Stimulated activated CD8-positive, alpha-beta memory T cell treated with anti-CD3 and anti-CD28 coated beads, Interleukin-12 subunit alpha, Interleukin-12 subunit beta, amount 100 ng/mL, for 24 hours (primary cell): ENCODE results near the gene AKR1C4.
"Not testable (repeated sequence)": the region's sequence is repeated elsewhere in the genome, so short reads cannot be mapped to it uniquely, and the experiment has no call there.

Source experiments
- DNase-seq: peaks from one replicate; pipeline ENCODE4 v3.0.0-alpha.2; 2020; ENCODE audit errors: extremely low read depth

AKR1C4 gene

GRCh38 chr10:5196702-5197113, at the start of gene AKR1C4:
AKR1C4 (plus strand) TSS chr10:5196837; CDS start chr10:5196868, 31 bp downstream.
- no peak for DNase-seq

GRCh38 chr10:5146920-5147254, 49.8 kb upstream of the AKR1C4 start:
- DNase-seq: no peak

DNA sequence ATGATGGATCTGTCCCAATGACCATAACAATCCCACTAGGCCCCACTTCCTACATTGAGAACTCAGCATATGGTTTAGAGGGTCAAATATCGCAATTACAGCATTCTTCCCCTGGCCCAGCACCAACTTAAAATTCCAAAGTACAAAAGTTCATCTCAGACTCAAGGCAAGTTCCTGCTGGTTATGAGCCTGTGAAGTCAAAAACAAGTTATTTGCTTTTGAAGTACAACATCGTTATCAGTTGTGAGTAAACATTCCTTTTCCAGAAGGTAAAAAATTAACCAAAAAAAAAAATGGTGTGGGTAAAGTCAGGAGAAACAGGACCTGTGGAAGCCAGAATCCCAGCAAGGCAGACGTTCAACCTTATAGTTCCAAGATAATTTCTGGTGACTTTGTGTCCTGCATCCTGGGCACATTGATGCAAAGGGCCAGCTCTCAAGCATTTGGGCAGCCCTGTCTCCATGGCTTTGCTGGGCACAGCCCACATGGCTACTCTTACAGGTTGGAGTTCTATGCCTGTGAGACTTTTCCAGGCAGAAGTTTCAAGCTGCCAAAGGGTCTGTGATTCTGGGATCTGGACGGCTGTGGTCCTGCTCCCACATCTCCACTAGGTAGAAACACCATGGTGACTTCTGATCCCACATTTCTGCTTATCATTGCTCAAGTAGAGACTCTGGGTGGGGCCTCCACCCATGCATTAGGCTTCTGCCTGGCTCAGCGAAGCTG, 49.2 kb upstream of the AKR1C4 start:
- no peak for DNase-seq

DNA sequence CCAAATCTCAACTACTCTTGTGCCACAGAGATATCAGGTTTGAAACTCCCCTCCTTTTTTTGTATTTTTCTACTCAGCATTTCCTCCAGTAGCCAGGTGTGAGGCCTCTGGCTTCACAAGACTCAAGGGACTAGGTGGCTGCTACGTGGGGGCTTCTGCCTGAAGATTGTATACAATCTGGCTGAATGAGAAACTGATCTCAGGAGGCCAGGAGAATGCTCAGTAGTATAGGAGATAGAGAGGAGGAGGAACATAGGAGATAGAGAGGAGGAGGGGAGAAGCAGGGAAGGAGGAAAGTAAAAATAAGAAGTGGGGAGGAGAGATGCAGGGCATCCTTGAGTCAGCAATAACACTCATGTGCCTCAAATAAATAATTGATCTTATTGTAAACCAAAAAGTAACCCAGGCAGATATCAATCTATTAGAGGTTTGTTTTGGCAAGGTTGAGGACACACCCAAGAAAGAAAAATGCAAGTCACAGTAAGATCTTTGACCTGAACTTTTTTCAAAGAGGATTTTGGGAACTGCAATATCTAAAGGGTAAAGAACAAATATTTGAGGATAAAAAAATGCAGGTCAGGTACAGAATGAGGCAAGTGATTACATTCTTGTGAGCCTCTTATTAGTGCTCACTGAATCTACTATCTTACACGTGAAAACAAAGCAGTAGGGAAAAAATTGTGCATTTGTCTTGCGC, 48.5 kb upstream of the AKR1C4 start:
- no peak for DNase-seq

DNA sequence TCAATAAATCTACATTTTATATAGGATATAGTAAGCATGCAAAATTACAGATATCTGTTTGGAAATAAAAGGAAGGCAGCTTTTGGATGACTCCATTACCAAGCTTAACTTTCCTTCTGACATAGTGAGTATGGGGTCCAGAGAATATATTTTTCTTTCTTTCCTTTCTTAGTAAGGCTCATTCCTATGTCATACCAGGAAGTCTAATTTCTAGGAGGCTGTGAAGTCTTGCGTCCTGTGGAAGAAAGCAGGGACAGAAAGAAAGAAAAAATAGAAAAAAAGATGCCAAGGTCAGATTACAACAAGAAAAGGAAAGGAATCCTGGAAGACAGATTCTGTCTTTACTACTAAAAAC, 48.0 kb upstream of the AKR1C4 start:
- DNase-seq: no peak

DNA sequence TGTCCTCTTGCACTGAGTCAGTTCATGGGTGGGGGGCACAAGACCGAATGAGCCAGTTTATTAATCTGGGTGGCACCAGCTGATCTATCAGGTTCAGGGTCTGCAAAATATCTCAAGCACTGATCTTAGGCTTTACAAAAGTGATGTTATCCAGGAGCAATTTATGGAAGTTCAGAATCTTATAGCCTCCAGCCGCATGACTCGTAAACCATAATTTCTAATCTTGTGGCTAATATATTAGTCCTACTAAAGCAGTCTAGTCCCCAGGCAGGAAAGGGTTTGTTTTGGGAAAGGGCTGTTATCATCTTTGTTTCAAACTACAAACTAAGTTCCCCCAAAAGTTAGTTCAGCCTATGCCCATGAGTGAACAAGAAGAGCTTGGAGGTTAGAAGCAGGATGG, 45.6 kb upstream of the AKR1C4 start:
- DNase-seq: no peak

- DNase-seq: no peak
Observed at GRCh38 chr10:5155951-5156350, 40.7 kb upstream of the AKR1C4 start.

- no peak for DNase-seq
Observed at GRCh38 chr10:5157501-5157900, 39.1 kb upstream of the AKR1C4 start.

GRCh38 chr10:5159126-5159525, 37.5 kb upstream of the AKR1C4 start:
- DNase-seq: no peak

- no peak for DNase-seq
Observed at GRCh38 chr10:5163487-5163886, 33.1 kb upstream of the AKR1C4 start.

- DNase-seq: no peak
Observed at GRCh38 chr10:5165738-5166137, 30.9 kb upstream of the AKR1C4 start.

- no peak for DNase-seq
Observed at GRCh38 chr10:5168897-5169420, 27.7 kb upstream of the AKR1C4 start.

- DNase-seq: not testable (repeated sequence)
Observed at GRCh38 chr10:5175581-5175980, 21.1 kb upstream of the AKR1C4 start.

- not testable (repeated sequence) for DNase-seq
Observed at GRCh38 chr10:5180503-5180902, 16.1 kb upstream of the AKR1C4 start.

DNA sequence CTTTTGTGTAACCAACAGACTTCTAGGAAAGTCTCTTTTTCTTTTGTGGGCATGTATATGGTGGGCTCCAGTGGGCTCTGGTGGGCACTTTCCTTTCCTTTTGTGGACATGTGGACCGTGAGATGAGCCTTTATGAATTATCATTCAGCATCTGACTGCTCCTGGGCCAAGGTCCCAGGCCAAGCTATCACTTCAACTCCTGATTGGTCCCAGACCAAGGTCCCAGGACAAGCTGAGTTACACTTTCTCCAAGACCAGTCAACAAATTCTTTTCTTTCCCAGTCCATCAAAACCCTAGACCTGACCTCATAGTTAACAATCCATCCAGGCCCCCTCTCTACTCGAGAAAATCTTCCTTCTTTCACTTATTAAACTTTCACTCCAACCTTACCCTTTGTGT, 12.7 kb upstream of the AKR1C4 start:
- no peak for DNase-seq

GRCh38 chr10:5184987-5185775, 11.5 kb upstream of the AKR1C4 start, which contains the start of gene AKR1C8:
AKR1C8 (minus strand) TSS chr10:5185150; CDS start chr10:5185104, 46 bp downstream.
- no peak for DNase-seq

DNA sequence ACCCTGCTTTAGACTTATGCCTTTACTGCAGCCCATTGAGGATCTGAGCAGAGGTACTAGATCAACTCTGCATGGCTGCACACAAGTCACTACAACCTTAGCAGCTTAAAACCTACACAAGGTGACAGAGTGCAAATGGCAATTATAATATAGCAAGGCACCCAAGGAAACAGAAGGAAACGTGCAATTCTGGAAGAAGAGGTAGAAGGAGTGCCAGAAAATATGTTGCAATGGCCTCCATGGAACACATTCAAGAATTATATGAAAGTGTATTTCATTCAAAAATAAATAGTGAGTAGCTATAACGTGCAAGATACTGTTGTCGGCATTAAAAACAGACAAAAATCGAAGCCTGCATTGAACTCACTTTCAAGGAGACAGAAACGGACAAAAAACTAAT, 8.8 kb upstream of the AKR1C4 start:
- DNase-seq: no peak

DNA sequence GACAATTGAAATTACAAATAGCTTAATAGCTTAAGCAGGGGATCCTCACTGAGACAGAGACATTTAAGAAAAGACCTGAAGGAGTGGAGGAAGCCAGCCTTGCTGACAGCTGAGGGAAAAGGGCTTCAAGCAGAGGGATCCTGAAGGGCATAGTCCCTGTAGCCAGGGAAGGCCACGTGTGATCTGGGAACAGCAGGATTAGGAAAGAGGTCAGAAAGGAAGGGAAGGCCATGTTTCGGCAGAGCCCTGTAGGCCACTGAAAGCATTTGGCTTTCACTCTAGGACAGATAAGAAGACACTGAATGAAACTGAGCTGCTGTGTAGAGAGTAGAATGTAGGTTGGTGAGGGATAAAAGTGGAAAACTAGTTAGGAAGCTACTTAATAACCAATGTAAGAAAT, 8.3 kb upstream of the AKR1C4 start:
- DNase-seq: no peak

DNA sequence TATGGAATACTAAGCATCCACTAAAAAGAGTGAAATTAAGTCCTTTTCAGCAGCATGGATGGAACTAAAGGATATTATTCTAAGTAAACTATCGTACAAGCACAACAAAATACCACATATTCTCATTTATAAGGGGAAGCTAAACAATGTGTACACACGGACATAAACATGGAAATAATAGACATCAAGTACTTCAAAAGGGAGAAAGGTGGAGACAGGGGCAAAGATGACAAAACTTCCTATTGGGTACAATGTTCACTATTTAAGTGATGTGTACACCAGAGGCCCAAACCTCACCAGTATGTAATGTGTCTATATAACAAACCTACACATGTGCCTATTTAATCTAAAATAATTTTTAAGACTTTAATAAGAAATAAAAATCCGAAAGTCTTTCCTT, 2.2 kb upstream of the AKR1C4 start:
- DNase-seq: no peak

GRCh38 chr10:5195727-5196374, 786 bp upstream of the AKR1C4 start:
- DNase-seq: no peak

- DNase-seq: no peak
Observed at GRCh38 chr10:5198386-5198785, 1.7 kb downstream of the AKR1C4 start.

DNA sequence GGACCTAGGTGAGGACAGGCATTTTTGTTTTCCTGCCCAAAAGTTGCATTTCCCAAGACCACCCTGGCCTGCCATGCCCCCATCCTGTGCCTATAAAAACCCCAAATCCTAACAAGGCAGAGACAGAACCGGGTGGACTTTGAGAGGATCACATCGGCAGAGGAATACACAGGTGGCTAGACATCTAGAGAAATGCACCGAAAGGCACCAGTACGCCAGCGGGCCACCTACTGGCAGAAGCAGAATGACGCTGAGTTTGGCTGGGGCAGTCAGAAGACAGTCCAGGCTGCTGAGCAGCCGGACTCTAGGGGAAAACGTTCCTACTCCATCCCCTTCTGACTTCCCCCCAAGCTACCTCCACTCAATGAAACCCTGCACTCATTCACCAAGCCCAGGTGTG, 2.8 kb downstream of the AKR1C4 start:
- DNase-seq: no peak
